ENCODE results near the gene BMAL1. TPM values are rescaled to one million over a fixed set of nuclear protein-coding genes. Genes with fewer than 3 reads are reported as not detected.

The BMAL1 gene
- total RNA-seq, 1 donor from 2014 or later = 26.5 TPM

GRCh38 chr11:13341026-13341425 is 63.4 kb downstream of the BMAL1 start:
- H3K9me3 Mint-ChIP-seq = no peaks in the 10 kb centered on the region
- TF ChIP-seq EZH2phosphoT487 (IDR thresholded peaks at IDR 0.05) (no peak), CTCF (IDR thresholded peaks at IDR 0.05) (no peak), EZH2 (IDR thresholded peaks at IDR 0.05) (no peak)
- DNase-seq (ENCODE audit: low spot score) = no peak
- no peak overlapping the region for H3K27ac Mint-ChIP-seq
- H3K4me1 Mint-ChIP-seq = peaks cover 15% of the 10 kb centered on the region
- Histone ChIP-seq H3K27me3 (no peaks in the 10 kb centered on the region), H3K79me2 (ENCODE audit: low read depth) (no peaks in the 10 kb centered on the region), H2AFZ (replicated peaks) (no peak overlapping the region), H3K4me2 (no peak overlapping the region), H3K4me1 (no peaks in the 10 kb centered on the region), H3K27ac (no peak overlapping the region), H3K4me3 (no peak overlapping the region), H3K9me3 (ENCODE audit: low read depth) (no peaks in the 10 kb centered on the region), H4K20me1 (ENCODE audit: low read depth) (no peaks in the 10 kb centered on the region), H3F3A (ENCODE audit: low read depth) (no peaks in the 10 kb centered on the region), H3K9ac (no peak overlapping the region), H3K36me3 (no peaks in the 10 kb centered on the region)
- no peak overlapping the region for H3K4me3 Mint-ChIP-seq
- peaks cover 5% of the 10 kb centered on the region for H3K27me3 Mint-ChIP-seq (ENCODE audit: insufficient read depth, low read depth)
- no peaks in the 10 kb centered on the region for H3K36me3 Mint-ChIP-seq

- H3K27me3 Mint-ChIP-seq (ENCODE audit: insufficient read depth, low read depth) = peaks cover 6% of the 10 kb centered on the region
- no peak overlapping the region for H3K27ac Mint-ChIP-seq
- Histone ChIP-seq H3K27me3 (no peaks in the 10 kb centered on the region), H3K9me3 (ENCODE audit: low read depth) (no peaks in the 10 kb centered on the region), H3K4me1 (no peaks in the 10 kb centered on the region), H3K27ac (no peak overlapping the region), H3K79me2 (ENCODE audit: low read depth) (no peaks in the 10 kb centered on the region), H3K36me3 (no peaks in the 10 kb centered on the region), H3K4me2 (no peak overlapping the region), H3F3A (ENCODE audit: low read depth) (no peaks in the 10 kb centered on the region), H3K9ac (no peak overlapping the region), H4K20me1 (ENCODE audit: low read depth) (no peaks in the 10 kb centered on the region), H2AFZ (replicated peaks) (no peak overlapping the region), H3K4me3 (no peak overlapping the region)
- H3K36me3 Mint-ChIP-seq = no peaks in the 10 kb centered on the region
- TF ChIP-seq EZH2phosphoT487 (IDR thresholded peaks at IDR 0.05) (no peak), CTCF (IDR thresholded peaks at IDR 0.05) (no peak), EZH2 (IDR thresholded peaks at IDR 0.05) (no peak)
- no peak overlapping the region for H3K4me3 Mint-ChIP-seq
- H3K9me3 Mint-ChIP-seq = no peaks in the 10 kb centered on the region
- DNase-seq (ENCODE audit: low spot score) = no peak
- peaks cover 19% of the 10 kb centered on the region for H3K4me1 Mint-ChIP-seq
Observed at GRCh38 chr11:13343067-13343466, 65.5 kb downstream of the BMAL1 start.

- H3K4me3 Mint-ChIP-seq = no peak overlapping the region
- H4K20me1 ChIP-seq (ENCODE audit: low read depth) = no peaks in the 10 kb centered on the region
- no peaks in the 10 kb centered on the region for H3K36me3 ChIP-seq
- no peaks in the 10 kb centered on the region for H3K27me3 ChIP-seq
- H3F3A ChIP-seq (ENCODE audit: low read depth) = no peaks in the 10 kb centered on the region
- H3K9me3 Mint-ChIP-seq = no peaks in the 10 kb centered on the region
- no peaks in the 10 kb centered on the region for H3K79me2 ChIP-seq (ENCODE audit: low read depth)
- H3K4me2 ChIP-seq = no peak overlapping the region
- H2AFZ ChIP-seq (replicated peaks) = no peak overlapping the region
- H3K4me1 Mint-ChIP-seq = peaks cover 17% of the 10 kb centered on the region
- H3K4me1 ChIP-seq = no peaks in the 10 kb centered on the region
- no peak for TF ChIP-seq EZH2phosphoT487 (IDR thresholded peaks at IDR 0.05)
- TF ChIP-seq CTCF (IDR thresholded peaks at IDR 0.05) = peak; percentile 92
- no peaks in the 10 kb centered on the region for H3K9me3 ChIP-seq (ENCODE audit: low read depth)
- no peak overlapping the region for H3K27ac Mint-ChIP-seq
- no peak overlapping the region for H3K4me3 ChIP-seq
- H3K9ac ChIP-seq = no peak overlapping the region
- H3K36me3 Mint-ChIP-seq = no peaks in the 10 kb centered on the region
- H3K27me3 Mint-ChIP-seq (ENCODE audit: insufficient read depth, low read depth) = peaks cover 7% of the 10 kb centered on the region
- H3K27ac ChIP-seq = no peak overlapping the region
- DNase-seq (ENCODE audit: low spot score) = peak; percentile 79
Observed at GRCh38 chr11:13343931-13344717, 66.5 kb downstream of the BMAL1 start.

All from neural progenitor cell (in vitro differentiated cells).